ENCODE data around the gene PRPF19. TPM values are rescaled to one million over a fixed set of nuclear protein-coding genes. Genes with fewer than 3 reads are reported as not detected.
A peak's percentile ranks its signal among the peaks of the same experiment; 100 is the strongest.

PRPF19 gene
- total RNA-seq, 1 donor from 2014 or later: 44.9 TPM

GRCh38 chr11:60924110-60924905 is 17.9 kb upstream of the PRPF19 start, which contains the start of gene TMEM132A:
TMEM132A (plus strand) TSS chr11:60924460; CDS start chr11:60924634, 174 bp downstream.
- peak; percentile 69 for DNase-seq (ENCODE audit: low spot score)
- ATAC-seq: peak; percentile 91

DNA sequence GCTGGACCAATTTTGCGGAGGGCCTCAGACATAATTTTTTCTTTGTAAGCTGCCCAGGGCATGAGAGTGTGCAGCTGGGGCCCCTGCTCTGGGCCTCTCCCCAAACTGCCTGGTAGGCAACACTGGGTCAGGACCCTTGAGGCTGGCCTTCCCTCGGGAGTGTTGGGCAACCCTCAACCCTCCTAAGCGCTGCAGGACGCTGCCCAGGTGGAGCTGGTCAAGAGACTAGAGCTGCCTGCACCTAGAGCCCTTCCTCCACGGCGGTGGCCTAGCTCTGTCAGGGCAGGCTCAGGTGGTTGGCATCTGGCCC is 17.4 kb upstream of the PRPF19 start:
- ATAC-seq: peak; percentile 29
- no peak for DNase-seq (ENCODE audit: low spot score)

DNA sequence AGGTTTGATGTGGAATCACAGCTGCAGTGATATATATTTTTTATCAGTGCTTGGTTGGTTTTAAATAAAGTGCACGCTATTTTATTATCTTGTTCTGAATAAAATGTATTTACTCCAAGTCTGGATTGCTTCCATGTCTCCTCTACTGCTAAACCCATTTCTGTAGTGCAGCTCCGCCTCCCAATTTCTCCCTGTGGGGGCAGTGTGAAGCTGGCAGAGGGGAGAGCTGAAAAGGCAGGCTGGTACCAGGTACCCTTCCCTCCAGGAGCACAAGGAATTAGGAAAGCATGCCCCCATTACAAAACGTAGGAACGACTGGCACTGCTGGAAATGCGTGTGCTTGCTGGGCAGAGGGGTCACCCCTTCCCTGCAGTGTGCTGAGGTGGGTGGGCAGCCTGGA is 16.9 kb upstream of the PRPF19 start:
- DNase-seq (ENCODE audit: low spot score) (no peak), ATAC-seq (no peak)

- no peak for DNase-seq (ENCODE audit: low spot score)
- ATAC-seq: no peak
Observed at GRCh38 chr11:60922906-60923305, 16.5 kb upstream of the PRPF19 start.

GRCh38 chr11:60921777-60922335 is 15.5 kb upstream of the PRPF19 start:
- DNase-seq (ENCODE audit: low spot score): no peak

GRCh38 chr11:60921259-60921658 is 14.9 kb upstream of the PRPF19 start:
- ATAC-seq: no peak
- no peak for DNase-seq (ENCODE audit: low spot score)

More at GRCh38 chr11:60921777-60922335, 15.5 kb upstream of the PRPF19 start:
- ATAC-seq: no peak

GRCh38 chr11:60919956-60920355 is 13.6 kb upstream of the PRPF19 start:
- DNase-seq (ENCODE audit: low spot score) (no peak), ATAC-seq (no peak)

- ATAC-seq: no peak
- DNase-seq (ENCODE audit: low spot score): no peak
Observed at GRCh38 chr11:60919320-60919719, 12.9 kb upstream of the PRPF19 start.

DNA sequence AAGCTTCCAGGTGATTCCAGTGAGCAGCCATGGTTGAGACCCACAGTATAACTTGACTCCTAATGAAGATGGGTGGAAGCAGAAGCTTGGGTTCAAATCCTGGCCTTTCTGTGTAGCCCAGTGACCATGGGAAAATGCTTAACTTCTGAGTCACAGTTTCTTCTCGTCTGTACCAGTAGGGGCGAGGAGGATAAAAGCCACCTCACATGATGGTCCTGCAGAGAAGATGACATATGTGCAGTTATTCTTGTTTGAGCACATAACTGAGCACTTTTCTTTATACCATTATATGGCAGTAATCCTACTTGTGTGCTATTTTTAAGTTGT is 12.5 kb upstream of the PRPF19 start:
- ATAC-seq (no peak), DNase-seq (ENCODE audit: low spot score) (no peak)

GRCh38 chr11:60918251-60918938 is 12.0 kb upstream of the PRPF19 start:
- ATAC-seq (no peak), DNase-seq (ENCODE audit: low spot score) (no peak)

DNA sequence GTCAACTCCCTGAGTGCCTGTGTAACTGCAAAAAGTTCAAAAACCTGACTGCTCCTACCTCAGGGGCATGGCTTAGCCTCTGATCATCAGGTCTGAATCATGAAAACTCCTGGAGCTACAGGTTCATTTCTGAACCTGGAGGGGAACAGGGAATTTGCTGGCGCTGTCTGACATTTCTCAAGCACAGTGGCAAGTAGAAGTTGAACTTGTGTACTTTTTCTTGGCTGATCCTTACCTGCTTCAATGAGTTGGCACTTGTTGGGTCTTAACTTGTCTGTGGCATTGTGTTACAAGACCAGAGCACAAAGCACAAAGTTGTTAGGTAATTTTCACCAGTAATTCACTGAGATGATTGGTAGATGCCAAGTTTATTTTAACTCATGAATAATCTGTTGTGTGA is 10.9 kb upstream of the PRPF19 start:
- no peak for DNase-seq (ENCODE audit: low spot score)
- no peak for ATAC-seq

- ATAC-seq (no peak), DNase-seq (ENCODE audit: low spot score) (no peak)
Observed at GRCh38 chr11:60916669-60917206, 10.4 kb upstream of the PRPF19 start.

DNA sequence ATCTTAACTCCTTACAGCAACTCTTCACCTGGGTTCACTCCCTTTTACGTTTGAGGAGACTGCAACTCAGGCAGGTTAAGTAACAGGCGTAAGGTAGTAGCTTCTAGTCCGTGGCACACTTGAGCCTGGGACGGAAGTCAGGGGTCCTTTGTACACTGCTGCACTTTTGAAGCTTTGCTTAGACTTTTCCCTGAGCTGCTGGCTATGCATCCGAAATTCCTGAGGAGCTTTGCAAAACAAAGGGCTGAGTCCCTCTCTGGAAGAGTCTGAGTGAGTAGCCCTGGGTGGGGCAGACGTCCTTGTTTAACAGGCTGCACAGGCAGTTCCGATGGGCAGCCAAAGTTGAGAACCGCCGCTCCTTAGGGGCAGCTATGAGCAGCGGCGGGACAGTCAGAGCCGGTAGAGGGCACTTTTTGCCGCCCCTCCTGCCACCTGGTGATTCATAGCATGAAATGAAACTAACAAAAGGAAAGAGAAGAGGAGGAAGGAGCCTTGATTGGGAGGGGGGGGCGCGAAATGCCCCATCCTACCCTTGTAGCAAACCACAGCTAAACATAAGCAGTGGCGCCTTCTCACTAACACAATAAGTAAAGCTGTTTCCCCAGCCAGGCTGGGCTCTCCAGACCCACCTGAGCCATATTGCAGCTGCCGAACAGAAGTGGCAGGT is 9.0 kb upstream of the PRPF19 start:
- ATAC-seq (no peak), DNase-seq (ENCODE audit: low spot score) (no peak)

- no peak for DNase-seq (ENCODE audit: low spot score)
- ATAC-seq: peak; percentile 49
Observed at GRCh38 chr11:60914633-60915247, 8.4 kb upstream of the PRPF19 start.

- ATAC-seq (peak; percentile 88), DNase-seq (ENCODE audit: low spot score) (peak; percentile 92)
Observed at GRCh38 chr11:60913793-60914632, 7.6 kb upstream of the PRPF19 start, which contains the start of gene TMEM109. TMEM109 (plus strand) TSS chr11:60914158; CDS start chr11:60919694, 5,536 bp downstream.

DNA sequence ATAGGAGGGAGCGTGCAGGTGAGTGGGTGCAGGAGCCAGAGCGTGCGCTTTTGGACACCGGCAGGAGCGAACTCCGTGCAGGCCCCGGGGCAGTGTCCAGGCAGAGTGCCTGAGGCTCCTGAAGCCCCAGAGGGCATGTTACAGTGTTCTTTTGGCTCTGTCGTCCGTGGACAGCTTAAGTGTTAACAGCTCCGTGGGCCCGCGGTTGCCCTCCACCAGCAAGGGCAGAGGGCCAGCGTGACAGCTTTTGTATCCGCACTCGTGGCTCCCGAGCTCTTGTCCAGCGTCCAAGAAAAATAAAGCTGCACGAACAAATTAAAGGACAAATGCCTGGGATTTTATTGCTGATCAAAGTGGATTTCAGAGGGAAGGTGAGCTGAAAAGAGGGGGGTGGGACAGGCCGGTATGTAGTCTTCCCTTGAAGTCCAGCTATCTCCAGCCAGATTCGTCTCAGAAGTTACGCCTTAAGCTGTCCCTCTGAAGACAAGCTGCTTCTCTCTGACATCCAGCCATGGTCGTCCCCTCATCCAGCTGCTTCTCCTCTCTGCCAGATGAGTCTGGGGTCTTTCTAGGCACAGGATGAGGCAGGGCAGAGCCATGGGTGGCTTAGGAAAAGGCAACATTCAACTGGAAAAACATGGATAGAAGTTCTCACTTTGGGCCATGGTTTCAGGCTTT is 6.6 kb upstream of the PRPF19 start:
- no peak for ATAC-seq
- no peak for DNase-seq (ENCODE audit: low spot score)

DNA sequence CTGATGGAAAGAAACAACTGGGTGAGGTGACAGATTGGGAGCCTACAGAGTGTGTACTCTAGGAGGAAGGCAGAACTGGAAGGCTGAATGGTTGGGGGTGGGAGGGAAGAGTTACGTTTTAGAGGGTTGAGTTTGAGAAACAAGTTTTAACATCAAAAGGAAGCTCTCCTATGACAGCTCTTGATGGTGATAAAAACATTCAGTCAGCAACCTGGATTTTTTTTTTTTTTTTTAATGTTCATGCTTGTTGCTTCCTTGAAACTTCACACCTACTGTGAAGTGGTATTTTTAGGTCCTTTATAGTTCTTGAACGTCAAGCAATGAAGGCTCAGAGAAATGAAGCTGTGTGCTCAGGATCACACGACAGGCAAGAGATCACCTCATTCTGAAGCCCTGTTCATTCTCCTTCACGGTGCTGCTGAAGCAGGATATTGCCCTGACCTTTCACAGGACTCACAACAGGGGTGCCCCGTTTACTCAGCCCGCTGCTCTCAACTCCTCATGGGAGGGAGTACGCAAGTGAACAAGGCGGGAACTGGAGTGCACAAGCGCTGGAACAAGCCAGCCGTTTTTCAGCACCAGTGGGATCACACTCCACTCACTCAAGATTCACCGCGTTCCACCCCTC is 6.0 kb upstream of the PRPF19 start:
- ATAC-seq (no peak), DNase-seq (ENCODE audit: low spot score) (no peak)

DNA sequence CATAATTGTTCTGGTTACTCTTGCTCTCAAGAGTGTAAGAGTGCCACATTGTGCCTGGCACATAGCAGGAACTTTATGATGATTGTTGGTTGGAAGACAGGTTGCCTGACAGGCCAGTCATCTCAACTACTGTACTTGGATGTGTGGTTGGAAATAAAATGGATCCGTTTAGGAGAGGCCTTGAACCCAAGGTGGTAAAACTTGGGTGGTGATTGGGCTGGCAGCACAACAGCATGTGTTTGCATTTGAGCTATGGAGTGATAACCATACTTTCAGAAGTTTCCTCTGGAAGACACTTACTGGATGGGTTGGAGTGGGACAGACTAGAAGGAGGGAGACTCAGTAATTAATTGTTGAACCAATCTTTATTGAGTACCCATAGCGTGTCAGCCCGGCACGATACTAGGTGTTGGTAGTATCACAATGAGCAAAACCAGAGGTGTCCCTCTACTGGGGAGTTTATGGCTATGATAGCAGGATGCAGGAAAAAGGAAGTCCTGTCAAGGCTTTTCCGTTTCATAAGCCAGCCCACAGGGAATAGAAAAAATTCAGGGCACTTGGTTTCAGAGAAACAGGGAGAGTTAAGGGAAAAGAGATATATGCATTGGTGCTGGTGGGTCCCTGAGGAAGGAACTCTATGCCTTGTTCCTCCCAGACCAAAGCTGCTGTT is 4.5 kb upstream of the PRPF19 start:
- ATAC-seq: no peak

More for the DNA sequence above, 4.5 kb upstream of the PRPF19 start:
- DNase-seq (ENCODE audit: low spot score): no peak

Measured in left lobe of liver (tissue), 2 donors.